ENCODE measurements around the gene PLAU.

The PLAU gene

GRCh38 chr10:73948947-73949633 is 38.2 kb downstream of the PLAU start:
- ChIA-PET CTCF (interaction anchor here (1.0 to 1.2 kb wide), 2 partner anchors 9 to 75 kb away, joined by 4 to 6 read pairs; no protein-coding TSS in a partner anchor), POLR2A (no interaction called here)
- no peak for TF ChIP-seq BHLHE40 (IDR thresholded peaks at IDR 0.05; ENCODE audit: borderline replicate concordance)
- TF ChIP-seq FOXA1 (IDR thresholded peaks at IDR 0.05) = no peak
- no peak for TF ChIP-seq SP1 (IDR thresholded peaks at IDR 0.05)
- no peak for TF ChIP-seq SUZ12 (IDR thresholded peaks at IDR 0.05)
- no peak for TF ChIP-seq FOXM1 (IDR thresholded peaks at IDR 0.05; ENCODE audit: borderline replicate concordance)
- TF ChIP-seq, protein P1, sequence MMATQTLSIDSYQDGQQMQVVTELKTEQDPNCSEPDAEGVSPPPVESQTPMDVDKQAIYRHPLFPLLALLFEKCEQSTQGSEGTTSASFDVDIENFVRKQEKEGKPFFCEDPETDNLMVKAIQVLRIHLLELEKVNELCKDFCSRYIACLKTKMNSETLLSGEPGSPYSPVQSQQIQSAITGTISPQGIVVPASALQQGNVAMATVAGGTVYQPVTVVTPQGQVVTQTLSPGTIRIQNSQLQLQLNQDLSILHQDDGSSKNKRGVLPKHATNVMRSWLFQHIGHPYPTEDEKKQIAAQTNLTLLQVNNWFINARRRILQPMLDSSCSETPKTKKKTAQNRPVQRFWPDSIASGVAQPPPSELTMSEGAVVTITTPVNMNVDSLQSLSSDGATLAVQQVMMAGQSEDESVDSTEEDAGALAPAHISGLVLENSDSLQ (IDR thresholded peaks at IDR 0.05) = no peak
- TF ChIP-seq FOXK2 (IDR thresholded peaks at IDR 0.05) = no peak
- TF ChIP-seq NFRKB (IDR thresholded peaks at IDR 0.05) = no peak
- TF ChIP-seq L3MBTL2 (conservative IDR thresholded peaks at IDR 0.05) = no peak
- TF ChIP-seq TARDBP (IDR thresholded peaks at IDR 0.05) = no peak
- DNase-seq (ENCODE audit: extremely low spot score) = no peak

DNA sequence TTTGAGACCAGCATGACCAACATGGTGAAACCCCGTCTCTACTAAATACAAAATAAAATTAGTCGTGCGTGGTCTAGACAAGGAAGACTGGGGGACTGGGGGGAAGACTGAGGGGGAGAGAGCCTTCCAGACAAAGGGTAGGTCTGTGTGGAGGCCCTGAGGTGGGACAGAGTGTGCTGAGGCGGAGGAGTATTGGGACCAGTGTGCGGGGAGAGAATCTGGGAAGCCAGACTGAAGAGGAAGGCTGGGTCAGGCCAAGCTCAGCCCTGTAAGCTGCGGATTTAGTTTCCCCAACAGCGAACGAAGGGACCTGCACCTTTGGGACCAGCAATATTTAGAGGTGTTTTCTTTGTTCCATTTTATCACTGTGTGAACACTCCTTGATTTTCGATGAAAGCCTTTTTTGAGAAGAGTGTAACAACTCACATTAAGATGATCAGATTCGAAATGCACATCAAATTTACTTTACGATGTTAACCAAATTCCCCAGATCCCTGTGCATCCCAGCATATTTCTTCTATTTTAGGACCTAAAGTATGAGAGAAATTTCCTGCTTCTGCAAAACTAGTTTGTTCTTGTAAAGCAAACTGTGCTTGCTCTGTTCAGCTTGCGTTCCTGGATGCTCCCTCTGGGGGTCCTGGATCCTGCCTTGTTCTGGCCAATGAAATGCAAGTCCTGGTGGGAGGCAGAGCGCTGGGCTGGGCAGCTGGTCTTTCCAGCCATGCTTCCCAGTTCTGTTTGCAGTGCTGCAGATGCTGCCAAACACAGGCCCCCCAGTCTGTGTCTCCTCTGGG is 39.4 kb downstream of the PLAU start:
- DNase-seq (ENCODE audit: extremely low spot score) = no peak
- POLR2A ChIA-PET = no interaction called here

GRCh38 chr10:73953665-73954064 is 42.7 kb downstream of the PLAU start:
- no peak for TF ChIP-seq LEF1 (IDR thresholded peaks at IDR 0.05; ENCODE audit: borderline replicate concordance)
- no peak for TF ChIP-seq SUZ12 (IDR thresholded peaks at IDR 0.05)
- TF ChIP-seq CTBP1 (IDR thresholded peaks at IDR 0.05; ENCODE audit: borderline replicate concordance) = no peak
- no peak for TF ChIP-seq ELF4 (IDR thresholded peaks at IDR 0.05)
- no peak for TF ChIP-seq NFRKB (IDR thresholded peaks at IDR 0.05)
- no peak for TF ChIP-seq FOXA1 (IDR thresholded peaks at IDR 0.05)
- no peak for TF ChIP-seq HDGF (IDR thresholded peaks at IDR 0.05; ENCODE audit: borderline replicate concordance)
- TF ChIP-seq FOXK2 (IDR thresholded peaks at IDR 0.05) = no peak
- TF ChIP-seq BHLHE40 (IDR thresholded peaks at IDR 0.05; ENCODE audit: borderline replicate concordance) = no peak
- DNase-seq (ENCODE audit: extremely low spot score) = no peak
- POLR2A ChIA-PET = no interaction called here
- CTCF ChIA-PET = interaction anchor here (1.0 to 1.1 kb wide), 3 partner anchors 13 to 73 kb away, joined by 3 read pairs; no protein-coding TSS in a partner anchor

More for the DNA sequence above, 39.4 kb downstream of the PLAU start:
- TF ChIP-seq FOXM1 (IDR thresholded peaks at IDR 0.05; ENCODE audit: borderline replicate concordance) = no peak
- no peak for TF ChIP-seq CTBP1 (IDR thresholded peaks at IDR 0.05; ENCODE audit: borderline replicate concordance)
- no peak for TF ChIP-seq SUZ12 (IDR thresholded peaks at IDR 0.05)
- no peak for TF ChIP-seq ZNF384 (IDR thresholded peaks at IDR 0.05)
- TF ChIP-seq FOXA1 (IDR thresholded peaks at IDR 0.05) = no peak
- no peak for TF ChIP-seq TARDBP (IDR thresholded peaks at IDR 0.05)
- no peak for TF ChIP-seq BHLHE40 (IDR thresholded peaks at IDR 0.05; ENCODE audit: borderline replicate concordance)
- CTCF ChIA-PET = no interaction called here

GRCh38 chr10:73954737-73955136 is 43.8 kb downstream of the PLAU start:
- TF ChIP-seq ELF4 (IDR thresholded peaks at IDR 0.05) (no peak), LEF1 (IDR thresholded peaks at IDR 0.05; ENCODE audit: borderline replicate concordance) (no peak), SP1 (IDR thresholded peaks at IDR 0.05) (no peak), CTBP1 (IDR thresholded peaks at IDR 0.05; ENCODE audit: borderline replicate concordance) (no peak), BHLHE40 (IDR thresholded peaks at IDR 0.05; ENCODE audit: borderline replicate concordance) (no peak), L3MBTL2 (conservative IDR thresholded peaks at IDR 0.05) (no peak), HDGF (IDR thresholded peaks at IDR 0.05; ENCODE audit: borderline replicate concordance) (no peak), FOXK2 (IDR thresholded peaks at IDR 0.05) (no peak), TARDBP (IDR thresholded peaks at IDR 0.05) (no peak), SUZ12 (IDR thresholded peaks at IDR 0.05) (no peak), ZNF384 (IDR thresholded peaks at IDR 0.05) (no peak), FOXM1 (IDR thresholded peaks at IDR 0.05; ENCODE audit: borderline replicate concordance) (no peak), ARNT (IDR thresholded peaks at IDR 0.05) (no peak), NFRKB (IDR thresholded peaks at IDR 0.05) (no peak), FOXA1 (IDR thresholded peaks at IDR 0.05) (no peak)
- TF ChIP-seq, protein P1 (IDR thresholded peaks at IDR 0.05) = no peak
- no peak for DNase-seq (ENCODE audit: extremely low spot score)
- CTCF ChIA-PET = no interaction called here
- POLR2A ChIA-PET = no interaction called here

GRCh38 chr10:73955719-73956118 is 44.8 kb downstream of the PLAU start:
- no peak for DNase-seq (ENCODE audit: extremely low spot score)
- ChIA-PET CTCF (interaction anchor here (0.6 to 0.9 kb wide), 2 partner anchors 20 to 65 kb away, joined by 3 read pairs; no protein-coding TSS in a partner anchor), POLR2A (interaction anchor here (1.7 kb wide), 1 partner anchor 43 kb away, joined by 11 read pairs; no protein-coding TSS in a partner anchor)
- TF ChIP-seq SUZ12 (IDR thresholded peaks at IDR 0.05) (no peak), LEF1 (IDR thresholded peaks at IDR 0.05; ENCODE audit: borderline replicate concordance) (no peak), BHLHE40 (IDR thresholded peaks at IDR 0.05; ENCODE audit: borderline replicate concordance) (no peak), FOXK2 (IDR thresholded peaks at IDR 0.05) (no peak), ZNF384 (IDR thresholded peaks at IDR 0.05) (no peak), SP1 (IDR thresholded peaks at IDR 0.05) (no peak), NFRKB (IDR thresholded peaks at IDR 0.05) (no peak), L3MBTL2 (conservative IDR thresholded peaks at IDR 0.05) (no peak), HDGF (IDR thresholded peaks at IDR 0.05; ENCODE audit: borderline replicate concordance) (no peak), FOXA1 (IDR thresholded peaks at IDR 0.05) (no peak), ARNT (IDR thresholded peaks at IDR 0.05) (no peak), ELF4 (IDR thresholded peaks at IDR 0.05) (no peak), CTBP1 (IDR thresholded peaks at IDR 0.05; ENCODE audit: borderline replicate concordance) (no peak), TARDBP (IDR thresholded peaks at IDR 0.05) (no peak), FOXM1 (IDR thresholded peaks at IDR 0.05; ENCODE audit: borderline replicate concordance) (no peak)
- TF ChIP-seq, protein P1 (IDR thresholded peaks at IDR 0.05) = no peak

Data from HEK293T (cell line).